Left cardiac atrium (tissue), 4 donors: ENCODE data around the gene LYL1. TPM values are rescaled to one million over a fixed set of nuclear protein-coding genes. Genes with fewer than 3 reads are reported as not detected.
"Not testable (repeated sequence)": the region's sequence is repeated elsewhere in the genome, so short reads cannot be mapped to it uniquely, and the experiment has no call there.

Experiments
- ATAC-seq, 2 donors: fragments of 200-7000 bp; cut with Tn5 transposase; one replicate each; pipeline ENCODE4 v1.9.1; 2020; ENCODE audit warnings: mild to moderate bottlenecking in 2 of 2, moderate library complexity in 2 of 2
- DNase-seq: peaks from one replicate; pipeline ENCODE4 v3.0.0-alpha.2; 2020
- intact Hi-C, 2 donors: fragments of 100-400 bp; cut with DNase I; formaldehyde crosslinking; loops; one replicate each; pipeline versions ENCODE4 v1.14.1 to v1.15.1; 2022 to 2023
- long read RNA-seq: library from polyadenylated mRNA; unstranded; transcript quantifications from one replicate; pipeline ENCODE4 v2.0.0, GENCODE V29; 2021
- total RNA-seq, 2 donors: library from RNA; stranded (reverse); fragmentation: NEBNext Ultra II Directional; extraction: Animal tissue kit (Norgen Biotek cat#: 25700); gene quantifications; one replicate each; pipeline ENCODE4 v1.2.1, GENCODE V29; 2021
- donor health status: DM: no; HTN: yes; CAD: no.
- donor health status: DM: no; HTN: yes; CAD: no; lungs with severe emphysema.
- donor health status: DM: yes; HTN: yes; CAD: no.
- donor health status: Dilated cardiomyopathy.

Gene LYL1
- 1 to 10 TPM; 7.5 to 9.0 TPM for total RNA-seq
- long read RNA-seq, partial matches to known transcripts: 0 of 1 reads
- long read RNA-seq, other reads (novel, unspliced or antisense): 1 of 1 reads

DNA sequence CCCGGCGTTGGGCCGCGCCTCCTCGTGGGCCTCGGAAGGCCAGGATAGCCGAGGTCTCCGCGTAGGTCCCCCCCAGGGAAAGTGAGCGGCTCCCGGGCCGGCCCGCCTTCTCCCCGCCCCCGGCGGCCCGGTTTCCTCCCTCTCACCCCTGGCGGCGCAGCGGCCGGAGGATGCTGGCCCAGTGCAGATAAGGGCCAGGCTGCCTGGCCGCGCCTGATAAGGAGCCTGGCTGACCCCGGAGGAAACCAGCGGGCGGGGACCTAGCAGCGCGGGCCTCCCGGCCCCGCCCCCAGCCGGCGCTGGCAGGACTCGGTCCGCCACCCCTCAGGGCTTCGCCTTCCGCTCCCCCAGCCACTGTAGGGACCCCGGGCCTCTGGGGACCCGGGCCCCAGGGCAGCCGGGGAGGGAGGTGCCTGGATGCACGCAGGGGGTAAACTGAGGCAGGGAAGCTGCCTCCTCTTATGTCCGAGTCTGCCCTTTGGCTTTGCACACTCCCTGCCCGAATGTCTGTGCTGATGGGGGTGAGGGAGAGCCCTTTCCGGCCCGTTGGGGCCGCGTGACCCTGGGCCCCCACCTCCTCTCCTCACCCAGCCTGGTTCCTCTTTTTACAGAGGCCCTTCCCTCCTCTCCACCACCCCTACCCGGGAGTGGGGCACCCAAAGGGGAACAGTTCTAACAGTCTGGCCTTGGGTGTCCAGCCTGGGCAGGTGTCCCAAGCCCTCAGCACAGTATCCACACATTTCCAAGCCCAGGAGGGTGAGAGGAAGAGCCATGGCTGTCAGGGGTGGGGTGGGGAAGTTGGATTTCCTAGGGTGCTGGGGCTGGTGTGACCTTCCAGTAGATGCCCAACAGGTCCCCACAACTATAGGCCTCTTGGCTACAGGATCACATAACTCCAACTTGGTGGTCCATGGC is at the start of gene LYL1:
TSS of gene LYL1 (minus strand) at position 193 of the 915 bp plus-strand sequence. CDS start 1,687 bp downstream, outside the sequence.
- ATAC-seq (peak; percentile 75 to 80), DNase-seq (peak; percentile 92)
- intact Hi-C loops: loop anchor here in 1 of 2 donors (5.0 kb wide), 1 partner anchor 49 kb away; the partner anchor contains the start of genes IER2 and STX10

DNA sequence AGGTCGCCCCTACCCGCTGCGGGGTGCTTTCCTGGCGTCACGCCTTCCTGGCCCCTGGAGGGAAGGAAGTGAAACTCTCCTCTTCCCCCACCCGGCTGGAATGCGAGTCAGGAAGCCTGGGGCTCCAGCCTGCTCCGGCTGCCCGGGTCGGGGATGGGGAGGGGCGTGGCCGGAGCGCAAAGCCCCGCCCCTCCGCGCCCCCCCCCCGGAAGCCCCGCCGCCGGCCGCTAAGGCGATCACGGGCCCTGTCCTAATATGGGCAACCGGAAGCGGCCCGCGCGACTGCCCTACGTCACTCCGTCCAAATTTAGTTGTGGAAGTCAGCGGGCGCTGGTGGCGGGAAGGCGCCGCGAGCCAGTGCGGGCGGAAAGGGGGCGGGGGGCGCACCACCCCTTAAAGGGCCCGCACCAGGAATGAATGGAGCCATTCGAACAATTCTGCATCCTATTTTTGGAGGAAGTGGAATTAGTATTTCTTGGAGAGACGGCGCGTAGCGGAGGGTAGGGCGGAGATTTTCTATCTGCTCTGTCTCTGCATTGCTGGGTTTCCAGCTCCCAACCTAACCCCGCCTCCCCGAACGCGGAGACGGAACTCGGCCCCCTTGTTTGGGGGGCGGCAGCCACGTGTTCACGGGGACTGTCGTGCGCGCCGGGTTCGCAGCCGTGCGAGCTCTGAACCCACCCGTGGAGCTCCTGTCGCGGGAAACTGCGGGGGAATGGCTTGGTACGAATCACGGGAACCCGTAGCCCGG is 49.1 kb upstream of the LYL1 start:
- DNase-seq: peak; percentile 98
- intact Hi-C loops: loop anchor here in 1 of 2 donors (5.0 to 10.0 kb wide), 3 partner anchors 49 to 693 kb away; partner anchors contain the start of gene LYL1
- peak; percentile 65 to 67 for ATAC-seq

- no peak for ATAC-seq
- peak; percentile 47 for DNase-seq
Observed at GRCh38 chr19:13150931-13151604, 48.4 kb upstream of the LYL1 start.

DNA sequence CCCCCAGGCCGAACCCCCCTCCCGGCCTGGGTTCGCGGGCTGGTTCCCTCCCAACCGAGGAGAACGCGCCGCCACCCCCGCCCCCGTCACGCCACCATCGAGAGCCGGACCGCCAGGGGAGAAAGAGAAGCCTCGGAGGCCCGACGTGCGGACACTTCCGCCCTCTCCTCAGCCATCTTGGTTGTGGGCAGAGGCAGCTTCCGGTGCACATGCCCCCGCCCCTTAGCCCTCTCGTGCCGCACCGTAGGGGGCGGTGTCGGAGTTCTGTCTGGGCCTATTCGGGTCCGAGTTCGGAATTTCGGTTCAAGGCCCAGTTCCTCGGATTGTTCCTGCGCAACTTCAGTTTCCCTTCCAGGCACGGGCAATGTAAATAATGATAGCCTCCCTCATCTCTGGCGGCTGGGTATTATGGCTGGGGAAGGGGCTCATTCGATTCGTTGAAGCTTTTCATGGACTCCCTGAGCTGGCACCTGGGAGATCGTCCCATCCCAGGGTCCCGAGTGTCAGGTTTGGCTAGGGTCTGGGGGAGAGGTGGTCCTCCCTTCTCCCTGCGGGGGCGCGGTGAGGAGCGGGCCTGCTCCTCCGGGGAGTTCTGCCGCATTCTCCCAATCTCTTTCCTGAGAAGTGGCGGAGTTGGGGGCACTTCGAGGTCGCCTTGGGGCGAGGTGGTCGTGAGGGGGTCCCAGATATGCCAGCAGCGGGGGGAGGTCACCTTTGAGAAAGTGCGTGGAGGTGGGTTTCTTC is 47.7 kb upstream of the LYL1 start, which contains the start of the genes IER2 and STX10:
TSS of gene IER2 (plus strand) at position 225 of the 744 bp plus-strand sequence. CDS start 2,776 bp downstream, outside the sequence.
TSS of gene STX10 (minus strand) at position 189 of the 744 bp plus-strand sequence. CDS start 202 bp downstream, outside the sequence.
- intact Hi-C loops: loop anchor here in 1 of 2 donors (5.0 to 10.0 kb wide), 3 partner anchors 48 to 694 kb away; partner anchors contain the start of gene LYL1
- DNase-seq (peak; percentile 97), ATAC-seq (peak; percentile 68 to 70)

More at GRCh38 chr19:13150931-13151604, 48.4 kb upstream of the LYL1 start:
- intact Hi-C loops: loop anchor here in 1 of 2 donors (5.0 to 10.0 kb wide), 3 partner anchors 49 to 694 kb away; partner anchors contain the start of gene LYL1

DNA sequence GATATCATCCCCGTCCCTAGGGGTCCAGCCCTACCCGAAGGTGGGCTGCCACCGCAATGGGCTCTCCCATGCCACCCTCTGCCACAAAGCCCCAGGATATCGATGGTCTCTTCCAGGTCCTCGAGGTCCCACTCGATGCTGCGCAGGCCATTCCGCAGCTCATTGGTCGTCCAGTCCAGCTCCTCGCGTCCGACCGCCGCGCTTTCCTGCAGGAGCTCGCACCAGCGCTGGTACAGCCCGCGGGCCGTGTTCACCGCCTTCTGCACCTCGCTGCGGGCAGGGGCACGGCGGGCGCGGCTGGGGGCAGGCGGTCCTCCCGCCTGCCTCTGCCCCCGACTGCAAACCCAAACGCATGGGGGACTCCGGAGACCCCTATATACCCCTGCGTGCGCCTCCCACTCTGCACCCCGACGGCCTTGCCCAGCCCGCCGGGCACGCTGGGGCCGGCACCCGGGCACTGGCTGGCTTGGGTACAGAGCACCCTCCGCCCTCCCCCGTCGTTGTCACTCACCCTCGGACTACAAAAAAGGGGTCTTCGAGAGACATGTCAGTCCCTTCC is 47.0 kb upstream of the LYL1 start:
- ATAC-seq: peak; percentile 0
- DNase-seq: peak; percentile 68
- intact Hi-C loops: loop anchor here in 1 of 2 donors (5.0 to 10.0 kb wide), 3 partner anchors 47 to 695 kb away; partner anchors contain the start of gene LYL1

DNA sequence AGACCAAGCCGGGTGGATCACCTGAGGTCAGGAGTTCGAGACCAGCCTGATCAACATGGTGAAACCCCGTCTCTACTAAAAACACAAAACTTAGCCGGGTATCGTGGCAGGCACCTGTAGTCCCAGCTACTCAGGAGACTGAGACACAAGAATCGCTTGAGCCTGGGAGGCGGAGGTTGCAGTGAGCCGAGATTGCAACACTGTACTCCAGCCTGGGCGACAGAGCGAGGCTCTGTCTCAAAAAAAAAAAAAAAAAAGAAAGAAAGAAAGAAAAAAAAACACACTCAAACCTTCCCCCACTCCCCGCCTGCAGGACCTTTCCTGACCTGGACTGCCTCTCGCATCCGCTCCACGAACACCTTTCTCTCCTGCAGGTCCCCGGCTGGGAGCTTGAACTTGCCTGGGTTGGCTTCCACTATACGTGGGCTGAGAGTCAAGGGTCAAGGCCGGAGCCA is 46.5 kb upstream of the LYL1 start:
- ATAC-seq, intact Hi-C loops, DNase-seq: not testable (repeated sequence)

DNA sequence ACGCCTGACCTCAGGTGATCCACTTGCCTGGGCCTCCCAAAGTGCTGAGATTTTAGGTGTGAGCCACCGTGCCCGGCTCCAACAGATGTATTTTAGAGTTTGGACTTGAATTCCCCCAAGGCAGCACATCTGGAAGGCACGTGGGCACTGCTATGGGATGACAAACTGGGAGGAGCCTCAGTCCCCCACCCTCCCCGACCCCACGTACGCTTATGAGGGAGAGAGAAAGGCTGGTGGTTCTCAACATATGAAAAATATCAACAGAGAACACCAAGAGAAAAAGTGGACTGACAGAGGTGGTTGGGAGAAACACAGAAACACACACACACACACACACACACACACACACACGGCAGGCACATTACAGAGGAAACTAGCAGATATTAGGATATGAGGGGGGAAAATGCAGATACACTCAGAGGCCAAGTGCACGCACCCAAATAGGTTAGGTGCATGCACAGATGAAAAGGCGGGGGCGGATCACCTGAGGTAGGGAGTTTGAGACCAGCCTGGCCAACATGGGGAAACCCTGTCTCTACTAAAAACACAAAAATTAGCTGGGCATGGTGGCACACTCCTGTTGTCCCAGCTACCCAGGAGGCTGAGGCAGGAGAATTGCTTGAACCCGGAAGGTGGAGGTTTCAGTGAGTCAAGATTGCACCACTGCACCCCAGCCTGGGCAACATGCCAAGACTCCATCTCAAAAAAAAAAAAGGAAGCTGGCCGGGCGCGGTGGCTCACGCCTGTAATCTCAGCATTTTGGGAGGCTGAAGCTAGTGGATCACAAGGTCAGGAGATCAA is 44.3 kb upstream of the LYL1 start:
- ATAC-seq (no peak), DNase-seq (no peak)
- intact Hi-C loops: no loop called here

GRCh38 chr19:13139633-13140311 is 37.1 kb upstream of the LYL1 start:
- ATAC-seq (no peak), DNase-seq (no peak)
- intact Hi-C loops: no loop called here

DNA sequence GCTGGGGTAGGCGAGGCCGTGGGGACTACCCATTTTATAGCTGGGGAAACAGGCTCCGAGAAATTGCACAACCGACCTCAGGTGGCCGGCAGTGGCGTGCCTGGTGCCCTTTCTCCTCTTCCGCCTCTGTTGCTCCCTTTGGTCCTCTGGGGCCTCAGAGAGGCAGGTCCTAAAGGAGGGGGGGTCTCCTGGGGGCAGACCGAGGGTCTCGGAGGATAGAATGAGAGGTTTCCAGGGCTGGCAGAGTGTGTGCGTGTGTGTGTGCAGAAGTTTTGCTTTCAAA is 36.2 kb upstream of the LYL1 start:
- intact Hi-C loops: no loop called here
- DNase-seq (no peak), ATAC-seq (no peak)

- no peak for DNase-seq
- intact Hi-C loops: no loop called here
Observed at GRCh38 chr19:13138171-13138915, 35.7 kb upstream of the LYL1 start.

GRCh38 chr19:13137290-13137794 is 34.7 kb upstream of the LYL1 start:
- intact Hi-C loops: no loop called here
- ATAC-seq: no peak
- DNase-seq: no peak

More at GRCh38 chr19:13138171-13138915, 35.7 kb upstream of the LYL1 start:
- no peak for ATAC-seq

DNA sequence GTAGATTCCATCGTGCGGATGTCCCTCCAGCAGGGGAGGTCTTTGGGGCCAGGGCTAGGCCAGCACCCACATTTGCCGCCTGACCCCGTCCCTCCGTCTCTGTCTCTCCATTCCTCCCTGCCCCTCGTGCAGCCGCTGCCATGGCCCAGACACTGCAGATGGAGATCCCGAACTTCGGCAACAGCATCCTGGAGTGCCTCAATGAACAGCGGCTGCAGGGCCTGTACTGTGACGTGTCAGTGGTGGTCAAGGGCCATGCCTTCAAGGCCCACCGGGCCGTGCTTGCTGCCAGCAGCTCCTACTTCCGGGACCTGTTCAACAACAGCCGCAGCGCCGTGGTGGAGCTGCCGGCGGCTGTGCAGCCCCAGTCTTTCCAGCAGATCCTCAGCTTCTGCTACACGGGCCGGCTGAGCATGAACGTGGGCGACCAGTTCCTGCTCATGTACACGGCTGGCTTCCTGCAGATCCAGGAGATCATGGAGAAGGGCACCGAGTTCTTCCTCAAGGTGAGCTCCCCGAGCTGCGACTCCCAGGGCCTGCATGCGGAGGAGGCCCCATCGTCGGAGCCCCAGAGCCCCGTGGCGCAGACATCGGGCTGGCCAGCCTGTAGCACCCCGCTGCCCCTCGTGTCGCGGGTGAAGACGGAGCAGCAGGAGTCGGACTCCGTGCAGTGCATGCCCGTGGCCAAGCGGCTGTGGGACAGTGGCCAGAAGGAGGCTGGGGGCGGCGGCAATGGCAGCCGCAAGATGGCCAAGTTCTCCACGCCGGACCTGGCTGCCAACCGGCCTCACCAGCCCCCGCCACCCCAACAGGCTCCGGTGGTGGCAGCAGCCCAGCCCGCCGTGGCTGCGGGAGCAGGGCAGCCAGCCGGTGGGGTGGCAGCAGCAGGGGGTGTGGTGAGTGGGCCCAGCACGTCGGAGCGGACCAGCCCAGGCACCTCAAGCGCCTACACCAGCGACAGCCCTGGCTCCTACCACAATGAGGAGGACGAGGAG is 32.7 kb upstream of the LYL1 start:
- ATAC-seq: no peak
- DNase-seq: no peak
- intact Hi-C loops: no loop called here

DNA sequence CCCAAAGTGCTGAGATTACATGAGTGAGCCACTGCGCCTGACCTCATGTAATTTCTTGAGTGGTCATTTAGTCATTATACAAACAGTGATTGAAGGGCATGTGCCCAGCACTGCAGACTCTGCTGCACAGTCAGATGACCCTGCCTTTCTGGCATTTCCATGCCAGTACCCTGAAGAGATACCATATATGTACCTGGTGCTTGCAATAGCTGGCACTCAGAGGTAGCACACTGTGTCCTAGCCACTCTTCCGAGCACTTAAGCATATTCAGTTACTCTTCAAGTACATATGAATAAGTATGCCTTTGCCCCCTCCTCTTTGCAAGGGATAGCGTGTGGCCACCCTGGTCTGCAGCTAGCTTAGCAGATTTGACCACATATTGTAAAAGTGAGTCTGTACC is 32.0 kb upstream of the LYL1 start:
- ATAC-seq (peak; percentile 18 to 76), DNase-seq (no peak)

GRCh38 chr19:13133241-13133870 is 30.7 kb upstream of the LYL1 start:
- ATAC-seq (no peak), DNase-seq (no peak)
- intact Hi-C loops: no loop called here

More for the DNA sequence above, 32.0 kb upstream of the LYL1 start:
- intact Hi-C loops: no loop called here
